GM12878 (cell line): ENCODE results near the gene DCUN1D3. TPM values are rescaled to one million over a fixed set of nuclear protein-coding genes. Genes with fewer than 3 reads are reported as not detected.
A peak's percentile ranks its signal among the peaks of the same experiment; 100 is the strongest.

Experiments
- ATF7 ChIP-seq: fragments of 450-650 bp; IDR thresholded peaks from 2 replicates; pipeline ENCODE4 v1.6.1; 2016; ENCODE audit warnings: low read depth, mild to moderate bottlenecking
- BMI1 ChIP-seq: fragments of 450-650 bp; IDR thresholded peaks from 2 replicates; pipeline ENCODE4 v1.6.1; 2016; ENCODE audit warnings: mild to moderate bottlenecking, moderate library complexity, borderline replicate concordance
- CBFB ChIP-seq: IDR thresholded peaks from 2 replicates; pipeline ENCODE4 v1.6.1; 2016; ENCODE audit warnings: antibody characterized with exemption, low read depth
- CHD2 ChIP-seq: IDR thresholded peaks from 2 replicates; pipeline ENCODE4 v1.6.1; 2011; ENCODE audit warnings: low read depth, low read length, improper control_type of control experiment, borderline replicate concordance
- EED ChIP-seq: sonication (generic); IDR thresholded peaks from 2 replicates; pipeline ENCODE4 v1.6.1; 2016; ENCODE audit warnings: antibody characterized with exemption, low read depth
- EGR1 ChIP-seq, 2 experiments: IDR thresholded peaks; 1 replicate in 1 of 2; 2 replicates in 1 of 2; pipeline ENCODE4 v1.6.1; 2011 to 2012; ENCODE audit warnings: low read depth in 2 of 2, low read length in 2 of 2, borderline replicate concordance in 1 of 2, mild to moderate bottlenecking in 1 of 2, moderate library complexity in 1 of 2
- EP300 ChIP-seq, 2 experiments: fragments of 150-350 bp in 1 of 2; IDR thresholded peaks; 2 replicates each; pipeline ENCODE4 v1.6.1; 2011 to 2012; ENCODE audit warnings: low read depth in 2 of 2, low read length in 2 of 2, borderline replicate concordance in 1 of 2, improper control_type of control experiment in 1 of 2, inconsistent platforms in 1 of 2; ENCODE audit not compliant: control insufficient read depth in 1 of 2
- GABPA ChIP-seq: IDR thresholded peaks from 2 replicates; pipeline ENCODE4 v1.6.1; 2014; ENCODE audit warnings: antibody characterized with exemption, low read depth, mild to moderate bottlenecking, inconsistent platforms
- GATAD2B ChIP-seq: fragments of 450-650 bp; conservative IDR thresholded peaks from 2 replicates; pipeline ENCODE4 v1.6.1; 2017; ENCODE audit warnings: low read depth, mild to moderate bottlenecking, moderate library complexity
- HDAC2 ChIP-seq: fragments of 200-600 bp; sonication (generic); IDR thresholded peaks from 2 replicates; pipeline ENCODE4 v1.6.1; 2017
- HSF1 ChIP-seq: fragments of 150-350 bp; IDR thresholded peaks from 2 replicates; pipeline ENCODE4 v1.6.1; 2014; ENCODE audit warnings: mild to moderate bottlenecking, low read depth, low read length
- IKZF1 ChIP-seq: fragments of 450-650 bp; conservative IDR thresholded peaks from 2 replicates; pipeline ENCODE4 v1.6.1; 2017; ENCODE audit warnings: antibody characterized with exemption, mild to moderate bottlenecking
- NBN ChIP-seq: fragments of 450-650 bp; IDR thresholded peaks from 2 replicates; pipeline ENCODE4 v1.6.1; 2016
- PAX5 ChIP-seq: IDR thresholded peaks from 2 replicates; pipeline ENCODE4 v1.6.1; 2011; ENCODE audit warnings: low read depth, low read length, borderline replicate concordance
- POU2F2 ChIP-seq: IDR thresholded peaks from 3 replicates; pipeline ENCODE4 v1.6.1; 2011; ENCODE audit warnings: low read depth, mild to moderate bottlenecking, low read length, borderline replicate concordance
- RCOR1 ChIP-seq: conservative IDR thresholded peaks from 2 replicates; pipeline ENCODE4 v1.6.1; 2012; ENCODE audit warnings: low read depth, low read length, improper control_type of control experiment
- RELB ChIP-seq: fragments of 450-650 bp; IDR thresholded peaks from 2 replicates; pipeline ENCODE4 v1.6.1; 2017; ENCODE audit warnings: low read depth, mild to moderate bottlenecking, moderate library complexity
- RFX5 ChIP-seq: IDR thresholded peaks from 2 replicates; pipeline ENCODE4 v1.6.1; 2011; ENCODE audit warnings: low read depth, low read length, improper control_type of control experiment
- SPI1 ChIP-seq: IDR thresholded peaks from 2 replicates; pipeline ENCODE4 v1.6.1; 2011; ENCODE audit warnings: low read depth, mild to moderate bottlenecking, low read length, moderate library complexity, borderline replicate concordance; ENCODE audit not compliant: insufficient read depth
- TBL1XR1 ChIP-seq: IDR thresholded peaks from 2 replicates; pipeline ENCODE4 v1.6.1; 2012; ENCODE audit warnings: low read depth, low read length, improper control_type of control experiment
- USF2 ChIP-seq: IDR thresholded peaks from 2 replicates; pipeline ENCODE4 v1.6.1; 2011; ENCODE audit warnings: low read depth, low read length, improper control_type of control experiment, borderline replicate concordance
- ZNF207 ChIP-seq: fragments of 450-650 bp; IDR thresholded peaks from 2 replicates; pipeline ENCODE4 v1.6.1; 2014; ENCODE audit warnings: antibody characterized with exemption, mild to moderate bottlenecking, borderline replicate concordance
- polyA plus RNA-seq, 11 experiments: library from polyadenylated mRNA; depleted of rRNA in 4 of 11; unstranded in 6 of 11; stranded (reverse) in 5 of 11; fragments of >200 nt; fragmentation: Nextera tagmentation in 4 of 11; fragmentation: Illumina TruSeq in 1 of 11; extraction: Ambion mirVana in 4 of 11; extraction: Trizol in 1 of 11; gene quantifications; 1 replicate in 1 of 11; 2 replicates in 10 of 11; pipeline versions ENCODE4 v1.2.1 to v1.2.3, GENCODE V29; 2011 to 2016; ENCODE audit warnings: inconsistent platforms in 2 of 11, missing spikeins in 2 of 11, low read depth in 1 of 11
- total RNA-seq, 4 experiments: library from RNA; depleted of rRNA in 3 of 4; stranded (reverse); fragments of >200 nt in 3 of 4; fragmentation: Illumina TruSeq in 1 of 4; extraction: Trizol in 1 of 4; gene quantifications; 2 replicates each; pipeline versions ENCODE4 v1.2.1 to v1.2.3, GENCODE V29; 2013 to 2021
- TF ChIP-seq, protein P1 (sequence below): fragments of 450-650 bp; IDR thresholded peaks from 2 replicates; pipeline ENCODE4 v1.6.1; 2017; ENCODE audit warnings: mild to moderate bottlenecking, moderate library complexity

DCUN1D3 gene
- total and polyA plus RNA-seq, 10 of the 15 experiments (the other 5 are each of a cell fraction or from before 2014, with no cell fraction given), result 0.47 to 4.5 (median 1.9) TPM

DNA sequence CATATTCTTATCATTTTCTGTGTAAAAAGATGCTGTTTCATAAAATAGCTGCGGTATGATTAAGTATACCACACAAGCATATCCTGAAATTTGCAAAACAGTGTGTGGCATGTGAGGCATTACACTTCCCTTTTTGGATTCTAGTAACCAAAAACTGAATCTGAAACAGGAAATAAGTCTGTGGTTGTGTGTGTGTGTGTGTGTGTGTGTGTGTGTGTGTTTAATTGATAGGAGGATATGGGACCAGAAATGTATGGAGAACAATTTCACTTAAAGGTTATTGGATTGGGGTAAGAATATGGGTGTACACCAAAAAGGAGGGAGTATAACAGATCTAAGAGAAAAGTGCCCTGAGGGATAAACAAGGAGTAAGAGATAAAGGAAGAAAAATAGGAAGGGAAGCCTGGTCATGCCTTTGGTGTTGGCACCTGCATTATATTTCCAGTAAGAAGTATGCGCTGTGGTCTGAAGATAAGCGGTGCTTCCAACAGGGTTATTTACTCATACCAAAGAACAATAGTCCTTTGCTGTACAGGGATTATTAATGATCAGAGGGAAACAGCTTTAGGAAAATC is 4.4 kb upstream of the DCUN1D3 start (continued):
- TF ChIP-seq, protein P1, sequence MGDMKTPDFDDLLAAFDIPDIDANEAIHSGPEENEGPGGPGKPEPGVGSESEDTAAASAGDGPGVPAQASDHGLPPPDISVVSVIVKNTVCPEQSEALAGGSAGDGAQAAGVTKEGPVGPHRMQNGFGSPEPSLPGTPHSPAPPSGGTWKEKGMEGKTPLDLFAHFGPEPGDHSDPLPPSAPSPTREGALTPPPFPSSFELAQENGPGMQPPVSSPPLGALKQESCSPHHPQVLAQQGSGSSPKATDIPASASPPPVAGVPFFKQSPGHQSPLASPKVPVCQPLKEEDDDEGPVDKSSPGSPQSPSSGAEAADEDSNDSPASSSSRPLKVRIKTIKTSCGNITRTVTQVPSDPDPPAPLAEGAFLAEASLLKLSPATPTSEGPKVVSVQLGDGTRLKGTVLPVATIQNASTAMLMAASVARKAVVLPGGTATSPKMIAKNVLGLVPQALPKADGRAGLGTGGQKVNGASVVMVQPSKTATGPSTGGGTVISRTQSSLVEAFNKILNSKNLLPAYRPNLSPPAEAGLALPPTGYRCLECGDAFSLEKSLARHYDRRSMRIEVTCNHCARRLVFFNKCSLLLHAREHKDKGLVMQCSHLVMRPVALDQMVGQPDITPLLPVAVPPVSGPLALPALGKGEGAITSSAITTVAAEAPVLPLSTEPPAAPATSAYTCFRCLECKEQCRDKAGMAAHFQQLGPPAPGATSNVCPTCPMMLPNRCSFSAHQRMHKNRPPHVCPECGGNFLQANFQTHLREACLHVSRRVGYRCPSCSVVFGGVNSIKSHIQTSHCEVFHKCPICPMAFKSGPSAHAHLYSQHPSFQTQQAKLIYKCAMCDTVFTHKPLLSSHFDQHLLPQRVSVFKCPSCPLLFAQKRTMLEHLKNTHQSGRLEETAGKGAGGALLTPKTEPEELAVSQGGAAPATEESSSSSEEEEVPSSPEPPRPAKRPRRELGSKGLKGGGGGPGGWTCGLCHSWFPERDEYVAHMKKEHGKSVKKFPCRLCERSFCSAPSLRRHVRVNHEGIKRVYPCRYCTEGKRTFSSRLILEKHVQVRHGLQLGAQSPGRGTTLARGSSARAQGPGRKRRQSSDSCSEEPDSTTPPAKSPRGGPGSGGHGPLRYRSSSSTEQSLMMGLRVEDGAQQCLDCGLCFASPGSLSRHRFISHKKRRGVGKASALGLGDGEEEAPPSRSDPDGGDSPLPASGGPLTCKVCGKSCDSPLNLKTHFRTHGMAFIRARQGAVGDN, result no peak
- TF ChIP-seq EED (peak; percentile 85), RELB (peak; percentile 86), GABPA (0 out of 2 replicates have a peak, but pooled peaks have one; percentile 38), CHD2 (0 out of 2 replicates have a peak, but pooled peaks have one; percentile 14), RCOR1 (0 out of 2 replicates have a peak, but pooled peaks have one; percentile 38), BMI1 (peak; percentile 71; the same call in 1 of the 2 replicates), POU2F2 (peak; percentile 50; the same call in 1 of the 3 replicates), USF2 (no peak), ZNF207 (no peak), ATF7 (peak; percentile 89), TBL1XR1 (0 out of 2 replicates have a peak, but pooled peaks have one; percentile 67), EGR1 (IDR thresholded peaks at IDR 0.05; ENCODE audit: borderline replicate concordance in 1 of 2, low read depth in 2 of 2, low read length in 2 of 2) (peak in 1 of 2 experiments; percentile 50; a peak in 1 of 3 replicates), HSF1 (no peak), GATAD2B (0 out of 2 replicates have a peak, but pooled peaks have one; percentile 44), EP300 (IDR thresholded peaks at IDR 0.05; ENCODE audit: borderline replicate concordance in 1 of 2, control insufficient read depth in 1 of 2, low read depth in 2 of 2, low read length in 2 of 2) (peak in 1 of 2 experiments; percentile 68; a peak in 1 of 4 replicates), CBFB (peak; percentile 92), PAX5 (no peak), IKZF1 (peak; percentile 98), RFX5 (no peak), SPI1 (peak; percentile 96), HDAC2 (no peak), NBN (peak; percentile 97)
